HG03469 (cell line): ENCODE data around the gene DNAJA4.

Experiments
- ATAC-seq: cut with Tn5 transposase; IDR thresholded peaks from one replicate; pipeline ENCODE4 v1.9.1; 2021; ENCODE audit warnings: mild to moderate bottlenecking, moderate library complexity, moderate number of reproducible peaks; ENCODE audit not compliant: unreplicated experiment

Gene DNAJA4

DNA sequence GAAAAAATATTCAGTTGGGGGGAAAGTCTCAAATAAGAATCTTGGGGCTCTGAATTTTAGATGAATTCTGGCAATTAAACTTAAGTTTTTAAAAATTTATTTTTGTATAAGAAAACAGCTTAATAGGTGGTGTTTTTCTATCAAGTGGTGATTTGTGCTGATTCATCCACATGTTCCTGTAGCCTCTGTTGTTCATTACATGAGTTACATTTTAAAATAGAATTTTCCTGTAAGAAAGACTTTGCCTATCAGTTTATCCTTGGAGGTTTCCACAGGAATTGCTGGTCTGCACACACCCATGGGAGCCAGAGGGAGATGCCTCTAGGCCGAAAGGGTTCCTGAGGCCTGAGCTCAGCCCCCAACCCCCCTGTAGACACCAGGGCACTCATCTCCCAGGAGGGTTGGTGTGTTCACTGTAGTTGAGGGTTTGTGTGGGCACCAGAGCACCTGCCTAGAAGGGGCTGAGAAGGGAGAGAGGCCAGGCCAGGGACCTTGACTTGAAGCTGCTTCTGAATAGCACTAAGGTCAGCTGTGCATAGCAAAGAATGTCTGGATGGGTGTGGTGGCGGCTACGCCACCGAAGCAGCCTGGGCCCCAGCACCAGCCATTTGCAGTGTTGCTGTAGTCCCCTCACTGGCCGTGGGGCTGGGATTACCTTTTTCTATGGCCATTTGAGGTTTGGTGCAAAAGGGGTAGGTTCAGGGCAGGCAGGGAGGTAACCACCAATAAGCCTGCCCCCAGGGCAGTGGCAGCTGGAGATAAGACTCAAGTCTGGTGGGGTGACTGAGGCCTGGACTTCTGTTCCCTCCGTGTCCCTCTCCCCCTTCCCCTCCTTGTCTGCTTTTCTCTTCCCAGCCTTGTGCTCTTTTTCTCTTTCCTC, 11.9 kb downstream of the DNAJA4 start:
- ATAC-seq: no peak

DNA sequence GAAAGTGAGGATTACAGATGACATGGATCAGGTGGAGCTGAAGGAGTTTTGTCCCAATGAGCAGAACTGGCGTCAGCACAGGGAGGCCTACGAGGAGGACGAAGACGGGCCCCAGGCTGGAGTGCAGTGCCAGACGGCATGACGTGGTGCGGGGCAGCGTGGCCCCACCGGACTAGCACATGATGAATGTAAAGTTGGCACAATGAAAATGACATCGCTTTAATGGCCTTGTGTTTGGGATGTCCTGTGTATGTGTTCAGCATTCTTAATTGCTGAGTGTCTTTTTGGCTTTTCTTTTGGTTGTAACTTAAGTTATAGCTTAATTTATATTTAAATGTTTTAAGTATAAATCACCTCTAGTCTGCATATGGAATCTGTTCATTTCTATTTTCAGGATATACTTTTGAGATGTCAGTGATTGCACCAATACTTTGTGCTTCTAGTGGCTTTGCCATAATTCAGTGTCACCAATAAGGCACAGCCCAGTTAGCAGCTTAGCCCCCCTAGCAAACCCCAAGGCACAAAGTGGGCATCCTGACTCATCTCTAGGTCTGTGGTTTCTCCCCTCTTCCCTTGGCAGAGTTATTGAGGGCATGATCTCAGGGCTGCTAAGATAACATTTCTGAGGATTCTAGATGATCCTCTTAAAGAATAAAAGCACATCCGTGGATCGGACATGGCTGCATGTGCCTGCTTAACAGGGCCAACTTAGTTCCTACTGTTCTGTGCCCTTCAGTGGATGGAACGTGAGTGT, 16.1 kb downstream of the DNAJA4 start:
- ATAC-seq: no peak

DNA sequence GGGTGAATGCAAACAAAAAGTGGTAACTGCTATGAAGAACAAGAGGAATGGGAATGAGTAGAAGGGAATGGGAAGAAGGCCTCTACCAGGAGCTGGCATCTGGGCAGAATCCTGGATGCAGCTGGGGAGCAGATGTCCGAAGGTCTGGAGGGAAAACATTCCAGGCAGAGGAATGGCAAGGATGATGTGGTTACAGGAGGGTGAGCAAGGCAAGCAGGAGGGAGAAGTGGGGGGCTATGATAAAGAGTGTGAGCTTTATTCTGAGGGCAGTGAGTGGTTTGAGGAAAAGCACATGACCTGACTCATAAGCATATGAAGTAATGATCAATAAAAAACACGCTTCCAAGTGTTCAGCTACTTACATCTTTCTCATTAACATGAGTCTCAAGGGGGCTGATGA, 18.0 kb downstream of the DNAJA4 start:
- ATAC-seq: no peak

DNA sequence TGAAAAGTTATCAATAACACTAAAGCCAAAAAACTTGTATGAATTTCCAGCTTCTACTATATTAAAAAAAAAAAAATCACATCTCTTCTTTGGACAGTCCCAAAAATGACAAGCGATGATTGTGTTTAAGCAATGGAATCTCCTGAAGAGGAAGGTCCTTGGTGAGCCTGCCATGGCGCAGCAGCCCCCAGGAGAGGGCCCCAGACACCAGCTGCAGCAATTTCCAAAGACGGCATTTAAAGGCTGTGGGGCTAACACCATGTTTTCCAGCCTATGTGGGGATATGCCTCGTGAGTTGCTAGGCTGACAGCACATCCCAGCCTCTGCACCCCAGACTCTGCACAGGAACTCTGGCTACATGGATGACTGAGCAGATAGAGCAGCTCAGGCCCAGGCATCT, 20.4 kb downstream of the DNAJA4 start:
- ATAC-seq: no peak

DNA sequence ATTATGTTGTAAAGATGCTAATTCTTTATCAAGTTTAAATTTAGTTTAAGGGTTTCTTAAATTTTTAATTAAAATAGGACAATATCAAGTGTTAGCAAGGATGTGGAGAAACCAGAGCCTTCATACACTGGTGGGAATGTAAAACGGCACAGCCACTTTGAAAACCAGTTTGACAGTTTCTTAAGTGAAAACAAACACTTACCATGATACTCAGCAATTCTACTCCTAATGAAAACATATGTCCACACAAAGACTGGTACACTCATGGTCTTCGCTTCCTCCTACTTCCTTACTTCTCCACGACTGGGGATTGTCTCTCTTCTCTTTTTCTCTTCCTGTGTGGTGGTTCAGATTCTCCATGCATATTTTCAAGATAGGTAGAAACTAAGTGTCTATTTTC, 25.9 kb downstream of the DNAJA4 start:
- no peak for ATAC-seq

DNA sequence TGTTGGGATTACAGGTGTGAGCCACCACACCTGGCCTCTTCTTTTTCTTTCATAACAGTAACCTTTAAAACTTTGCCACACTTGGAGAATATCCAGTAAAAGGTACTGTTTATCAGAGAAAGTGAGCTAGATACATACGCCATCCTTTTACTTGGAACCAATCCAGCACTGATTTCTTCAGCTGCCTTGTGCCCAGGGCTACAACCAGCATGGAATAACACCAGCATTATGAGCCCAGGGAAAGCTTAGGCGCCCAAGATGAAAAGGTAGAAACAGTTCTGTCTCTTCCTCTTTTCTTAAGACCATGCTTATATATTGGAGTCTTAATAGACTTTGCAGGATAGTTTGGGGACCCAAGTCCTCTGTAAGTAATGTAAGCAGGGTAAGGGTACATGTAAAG, 26.7 kb downstream of the DNAJA4 start:
- ATAC-seq: no peak

DNA sequence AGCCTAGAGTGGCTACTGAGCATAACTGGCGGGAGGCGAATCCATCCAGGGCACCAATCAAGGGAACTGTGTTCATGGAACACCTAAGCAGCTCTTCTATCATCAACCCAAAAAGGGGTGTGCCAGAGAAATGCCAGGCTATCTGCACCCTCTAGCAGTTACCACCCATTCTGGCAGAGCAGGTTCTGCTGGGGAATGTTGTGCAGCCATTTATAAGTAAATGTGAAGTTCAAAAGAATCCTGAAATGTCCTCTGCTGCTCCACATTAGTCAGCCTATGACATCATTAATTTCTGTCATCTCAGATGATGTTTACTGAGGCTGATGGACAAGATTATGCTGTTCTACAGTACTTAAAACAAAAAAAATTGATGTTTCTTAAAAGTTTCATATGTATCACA, 27.3 kb downstream of the DNAJA4 start:
- ATAC-seq: no peak

DNA sequence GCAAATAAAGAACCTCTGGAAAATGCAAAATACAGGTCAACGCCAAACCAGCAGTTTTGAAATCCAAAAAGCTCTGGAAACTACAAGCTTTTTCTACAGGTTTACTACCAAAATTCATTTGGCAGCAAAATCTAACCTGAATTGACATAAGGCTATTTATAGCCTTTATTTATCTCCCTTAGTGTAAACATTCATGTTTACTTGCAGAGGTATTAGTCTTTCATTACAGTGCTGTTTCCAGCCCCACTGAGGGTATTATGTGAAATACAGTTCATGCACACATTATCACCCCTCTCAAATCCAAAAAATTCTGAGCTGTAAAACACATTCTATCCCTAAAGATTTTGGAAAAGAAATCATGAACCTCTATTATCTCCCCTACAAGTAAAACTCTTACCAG, 27.9 kb downstream of the DNAJA4 start:
- no peak for ATAC-seq

DNA sequence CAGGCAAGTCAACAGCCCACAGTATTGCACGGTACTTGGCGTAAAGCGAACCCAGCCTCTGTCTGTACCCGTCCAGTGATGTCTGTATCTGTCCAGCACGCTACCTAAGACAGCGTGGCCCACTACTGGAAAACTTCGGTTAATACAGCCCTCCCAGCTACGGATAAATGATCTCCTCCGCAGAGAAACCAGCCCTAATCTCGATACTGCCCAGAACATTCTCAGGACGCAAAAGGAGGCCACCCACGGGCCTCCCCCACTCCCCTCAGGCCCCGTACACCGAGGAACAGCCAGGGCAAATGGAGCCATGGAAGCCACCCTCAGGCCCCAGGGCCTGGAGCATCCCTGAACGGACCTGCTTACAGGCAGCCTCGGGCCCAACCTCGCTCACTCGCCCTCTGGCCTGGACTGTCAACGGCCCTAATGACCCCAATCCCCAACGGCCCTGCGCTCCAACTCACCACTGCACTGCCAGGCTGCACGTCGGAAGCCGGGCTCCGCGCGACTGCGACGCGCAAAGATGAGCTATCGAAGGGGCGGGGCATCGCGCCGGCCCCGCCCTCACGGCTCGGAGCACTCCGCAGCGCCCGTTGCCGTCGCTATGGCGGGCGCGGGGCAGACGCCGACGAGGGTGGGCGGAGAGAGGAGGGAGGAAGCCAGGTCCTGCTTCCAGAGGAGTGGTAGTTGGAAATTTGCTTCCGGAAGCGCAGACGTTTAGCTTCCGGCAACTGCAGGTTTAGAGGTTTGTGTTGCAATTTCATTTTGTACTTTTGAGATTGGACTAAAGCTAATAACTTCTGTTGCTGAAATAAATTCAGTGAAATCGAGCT, 35.0 kb downstream of the DNAJA4 start, which contains the start of gene SKIC8:
TSS of gene SKIC8 (minus strand) at position 509 of the 830 bp plus-strand sequence. CDS start 3,923 bp downstream, outside the sequence.
- ATAC-seq: peak; percentile 59

DNA sequence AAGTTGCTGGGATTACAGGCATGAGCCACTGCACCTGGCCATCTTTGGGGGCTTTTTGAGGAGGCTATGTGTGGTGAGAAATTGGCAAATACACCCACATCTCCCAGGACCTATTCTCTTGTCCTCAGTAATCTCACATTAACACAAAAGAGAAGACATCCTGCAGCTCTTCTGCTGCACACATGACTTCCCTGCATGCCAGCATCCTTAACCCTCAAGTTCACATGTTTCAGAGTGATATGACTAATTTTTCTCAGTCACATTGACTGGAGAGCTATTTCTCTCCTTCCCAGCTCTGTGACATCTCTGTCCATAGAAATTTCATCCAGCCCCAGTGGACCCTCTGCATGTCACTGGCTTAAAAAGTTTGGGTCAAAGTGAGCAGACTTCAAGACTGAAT, 37.0 kb downstream of the DNAJA4 start:
- no peak for ATAC-seq

DNA sequence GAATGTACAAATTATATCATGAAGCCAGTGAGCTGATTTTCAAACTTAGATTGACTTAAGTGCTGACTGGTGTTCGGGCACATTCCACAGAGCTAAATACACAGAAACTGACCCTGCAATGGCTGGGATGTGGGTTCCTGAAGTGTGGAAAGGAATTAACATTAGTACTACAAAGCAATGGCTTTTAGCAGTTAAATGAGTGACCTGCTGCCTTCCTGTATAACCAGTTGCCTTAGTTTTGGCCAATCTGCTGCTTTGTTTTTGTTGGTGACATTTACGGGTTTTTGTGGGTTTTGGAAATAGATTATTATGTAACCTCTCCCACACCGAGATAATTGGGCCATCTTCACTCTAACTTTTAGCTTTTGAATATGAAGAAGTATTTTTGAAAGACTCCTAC, 37.5 kb downstream of the DNAJA4 start:
- no peak for ATAC-seq

DNA sequence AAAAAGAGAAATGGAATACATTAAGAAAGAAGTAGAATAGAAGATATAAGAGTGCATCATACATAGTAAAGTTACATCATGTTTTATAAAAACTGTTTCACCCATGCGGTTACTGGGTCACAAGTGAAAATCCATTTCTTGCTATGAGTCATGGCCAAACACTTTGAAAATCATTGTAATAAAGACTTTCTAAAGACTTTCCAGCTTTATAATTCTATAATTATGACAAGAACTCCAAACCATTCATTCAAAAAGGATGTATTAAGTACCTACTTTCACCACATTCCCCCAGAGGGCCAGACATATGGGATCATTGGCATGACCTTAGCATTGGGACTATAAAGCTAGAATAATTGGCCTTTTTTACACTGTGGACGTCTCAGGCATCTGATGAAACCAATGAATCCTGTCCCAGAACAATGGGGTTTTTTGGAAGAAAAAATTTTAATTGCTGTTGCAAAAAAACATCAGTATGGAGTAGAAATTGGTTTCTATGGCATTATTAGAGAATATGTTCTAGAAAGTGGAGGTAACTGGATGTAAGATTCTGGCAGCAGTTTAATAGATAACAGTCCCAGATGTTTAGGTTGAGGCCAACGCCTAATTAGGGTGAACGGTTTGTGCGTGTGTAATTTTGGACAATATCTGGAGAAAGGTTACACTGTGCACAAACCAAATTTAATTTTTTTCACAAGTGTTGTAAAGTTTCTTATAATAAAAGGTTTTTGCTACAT, 38.4 kb downstream of the DNAJA4 start:
- no peak for ATAC-seq

DNA sequence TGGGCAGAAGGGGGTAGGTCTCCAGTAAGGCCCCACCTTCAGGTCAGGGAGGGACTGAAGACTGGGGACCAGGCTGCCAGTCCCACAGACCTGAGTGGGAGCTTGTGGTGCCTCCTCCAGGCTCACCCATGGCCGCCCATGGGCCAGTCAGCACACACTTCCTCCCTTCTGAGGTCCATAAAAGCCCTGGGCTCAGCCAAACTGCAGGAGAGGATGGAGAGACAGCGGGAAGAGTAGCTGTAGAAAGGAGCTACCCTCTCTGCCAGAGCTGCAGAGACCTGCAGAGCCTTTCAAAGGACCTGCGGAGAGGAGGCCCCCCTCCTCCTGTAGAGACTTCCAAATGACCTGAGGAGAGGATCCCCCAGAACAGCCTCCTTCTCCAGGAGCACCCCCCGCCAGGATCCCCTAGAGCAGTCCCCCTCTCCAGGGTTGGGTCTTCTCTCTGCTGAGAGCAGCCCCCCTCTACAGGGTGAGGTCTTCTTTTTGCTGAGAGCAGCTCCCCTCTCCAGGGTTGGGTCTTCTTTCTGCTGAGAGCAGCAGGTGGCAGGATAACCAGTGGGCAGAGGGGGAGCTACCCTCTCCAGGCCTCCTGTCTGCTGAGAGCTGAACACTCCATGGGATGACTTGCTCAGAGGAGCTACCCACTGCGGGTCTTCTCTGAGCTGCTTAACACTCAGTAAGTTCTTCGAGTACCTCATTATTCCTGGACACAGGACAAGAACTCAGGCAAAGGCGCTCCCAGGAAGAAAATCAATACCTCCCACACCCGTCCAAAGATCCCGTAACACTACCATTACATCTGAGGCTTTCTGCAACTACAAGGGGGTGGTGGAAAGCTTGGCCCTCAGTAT, 40.1 kb downstream of the DNAJA4 start:
- no peak for ATAC-seq

DNA sequence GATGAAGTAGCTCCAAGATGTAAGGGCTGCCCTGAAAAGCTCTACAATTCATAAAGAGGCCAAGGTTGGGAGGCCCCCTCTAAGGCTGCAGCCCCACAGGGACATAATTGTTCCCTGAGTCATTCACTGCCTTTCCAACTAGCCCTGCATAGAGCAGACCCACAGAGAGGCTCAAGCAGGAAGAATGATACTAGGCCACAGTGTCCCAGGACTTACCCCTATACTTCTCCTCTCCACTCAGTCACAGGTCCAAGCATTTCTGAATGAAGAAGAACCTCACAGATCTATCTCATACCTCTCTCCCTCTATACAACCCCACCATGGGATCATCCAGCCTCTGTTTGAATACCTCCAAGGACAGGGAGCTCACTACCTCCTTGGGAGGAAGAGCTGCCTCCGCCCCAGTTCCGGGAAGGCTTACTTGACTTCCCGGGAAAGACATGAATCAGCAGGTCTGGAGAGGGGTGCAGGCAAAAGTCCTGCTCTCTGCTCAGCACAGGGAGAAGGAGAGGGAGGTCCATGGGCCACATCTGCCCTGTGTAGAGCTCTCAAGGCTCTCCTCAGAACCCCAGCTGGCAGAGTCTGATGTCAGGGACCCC, 41.9 kb downstream of the DNAJA4 start:
- ATAC-seq: no peak

DNA sequence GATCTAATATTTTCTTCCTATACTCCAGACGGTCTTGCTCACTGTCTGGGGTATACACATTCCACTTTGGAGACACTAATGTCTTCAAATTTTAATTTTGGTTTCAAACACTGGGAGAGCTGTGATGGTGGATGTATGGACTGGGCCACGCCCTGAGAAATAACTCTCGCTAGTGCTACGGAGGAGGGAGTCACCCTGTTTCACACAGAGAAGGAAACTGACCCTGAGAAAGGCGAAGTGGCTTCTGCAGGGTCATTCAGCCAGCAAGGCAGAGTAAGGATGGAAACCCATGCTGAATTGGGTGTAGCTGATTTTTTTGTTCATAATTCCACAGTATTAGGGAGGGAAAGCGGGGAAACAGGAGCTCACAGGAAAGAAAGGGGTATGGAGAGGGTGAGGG, 43.6 kb downstream of the DNAJA4 start:
- ATAC-seq: no peak

DNA sequence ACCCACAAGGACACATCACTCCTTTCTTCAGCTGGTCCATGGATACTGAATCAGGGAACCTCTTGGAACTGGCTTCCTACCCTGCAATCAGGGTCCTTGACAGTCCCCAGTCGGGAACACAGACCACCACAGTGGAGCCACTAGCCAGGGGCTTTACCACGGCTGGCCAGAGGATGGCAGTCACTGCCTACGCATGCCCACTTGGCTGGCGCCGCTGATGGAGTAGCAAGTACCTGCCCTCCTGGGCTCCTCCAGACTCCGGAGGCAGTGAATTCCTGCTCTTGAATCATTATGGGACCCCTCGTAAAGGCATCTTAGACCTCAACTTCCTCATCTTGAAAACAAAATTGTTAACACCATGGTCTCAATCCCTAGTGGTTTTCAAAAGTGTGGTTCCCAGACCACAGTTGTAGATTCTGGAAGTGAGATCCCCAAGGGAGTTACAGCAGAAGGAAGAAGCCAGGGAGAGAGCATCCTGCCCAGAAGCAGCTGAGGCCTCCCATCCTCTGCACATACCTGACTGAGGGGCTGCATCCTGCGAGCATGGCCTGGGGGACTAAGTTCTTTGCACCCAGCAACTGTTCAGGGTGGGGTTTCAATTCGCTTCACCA, 44.2 kb downstream of the DNAJA4 start:
- ATAC-seq: no peak

DNA sequence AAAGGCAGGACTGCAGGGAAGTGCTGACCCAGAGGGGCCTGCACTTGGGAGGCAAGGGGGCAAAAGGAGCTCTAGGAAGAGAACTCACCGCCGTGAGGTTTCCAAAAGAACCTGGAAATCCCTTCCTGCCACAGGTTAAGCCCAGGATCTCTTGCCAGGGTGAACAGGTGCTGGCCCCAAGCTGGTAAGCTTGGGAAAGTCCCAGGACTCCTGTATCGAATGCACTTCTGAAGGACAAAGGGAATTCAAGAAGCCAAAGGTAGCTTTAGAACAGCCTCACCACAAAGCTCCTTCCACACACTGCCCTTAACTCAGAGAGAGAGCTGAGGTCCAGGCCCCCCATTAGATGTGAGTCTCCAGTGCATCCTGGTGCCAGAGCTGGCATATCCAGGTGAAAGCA, 46.9 kb downstream of the DNAJA4 start:
- ATAC-seq: no peak

DNA sequence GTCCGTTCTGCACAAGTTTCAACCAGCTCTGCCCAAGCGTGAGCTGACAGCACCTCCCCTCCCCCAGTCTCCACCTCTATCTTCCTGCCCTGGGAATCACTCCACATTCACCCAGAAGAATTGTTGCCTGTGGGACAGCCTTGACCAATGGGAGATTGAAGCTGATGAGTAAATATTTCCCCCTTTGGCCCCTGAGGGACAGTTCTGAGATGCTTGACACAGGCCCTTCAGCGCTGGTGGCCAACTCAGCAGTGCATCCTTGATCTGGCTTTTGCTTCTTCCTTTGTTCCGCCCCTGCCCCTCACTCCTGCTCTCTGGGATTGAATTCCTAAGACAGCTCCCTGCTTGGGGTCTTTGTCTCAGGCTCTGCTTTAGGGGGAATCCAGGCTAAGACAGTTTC, 48.2 kb downstream of the DNAJA4 start:
- no peak for ATAC-seq

DNA sequence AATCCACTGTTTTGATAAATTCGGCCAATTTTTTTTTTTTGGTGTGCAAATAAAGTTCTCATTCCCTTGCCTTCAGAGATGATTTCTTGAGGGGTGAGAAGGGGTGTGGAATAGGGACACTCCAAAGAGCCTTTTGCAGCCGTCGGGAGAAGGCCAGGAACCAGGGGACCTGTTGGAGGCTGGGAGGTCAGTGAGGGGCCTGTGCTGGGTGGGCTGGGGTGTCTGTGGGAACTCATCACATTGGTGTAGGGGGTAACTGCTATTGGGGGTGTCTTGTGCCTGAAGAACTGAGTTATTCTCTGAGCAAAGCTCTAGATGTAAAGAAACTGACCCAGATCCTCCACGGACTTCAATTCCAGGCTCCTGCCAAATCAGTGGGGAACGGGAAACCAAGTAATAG, 48.6 kb downstream of the DNAJA4 start:
- no peak for ATAC-seq
